HG03521 (cell line): ENCODE results near the gene COQ8B.

Experiments used
- ATAC-seq: cut with Tn5 transposase; IDR thresholded peaks from one replicate; pipeline ENCODE4 v1.9.1; 2021; ENCODE audit warnings: mild to moderate bottlenecking, moderate library complexity; ENCODE audit not compliant: unreplicated experiment

COQ8B gene

DNA sequence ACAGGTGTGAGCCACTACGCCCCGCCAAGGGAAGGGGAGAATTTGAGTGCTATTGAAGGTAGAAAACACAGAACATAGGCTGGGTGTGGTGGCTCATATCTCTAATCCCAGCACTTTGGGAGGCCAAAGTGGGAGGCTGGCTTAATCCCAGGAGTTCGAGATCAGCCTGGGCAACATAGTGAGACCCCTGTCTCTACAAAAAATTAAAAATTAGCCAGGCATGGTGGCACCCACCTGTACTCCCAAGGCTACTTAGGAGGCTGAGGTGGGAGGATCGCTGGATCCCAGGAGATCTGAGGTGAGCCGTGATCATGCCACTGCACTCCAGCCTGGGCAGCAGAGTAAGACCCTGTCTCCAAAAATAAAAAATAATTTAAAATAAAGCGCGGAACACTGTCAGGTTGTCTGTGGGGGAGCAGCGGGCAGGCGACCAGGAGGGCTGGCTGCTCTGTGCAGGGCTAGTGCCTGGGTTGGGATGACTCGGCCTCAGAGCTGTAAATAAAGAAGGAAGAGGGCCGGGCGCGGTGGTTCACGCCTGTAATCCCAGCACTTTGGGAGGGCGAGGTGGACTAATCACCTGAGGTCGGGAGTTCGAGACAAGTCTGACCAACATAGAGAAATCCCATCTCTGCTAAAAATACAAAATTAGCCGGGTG lies 74.5 kb downstream of the COQ8B start:
- no peak for ATAC-seq
